Muscle of leg (tissue), 11 donors: ENCODE results near the gene BMAL1. TPM values are rescaled to one million over a fixed set of nuclear protein-coding genes. Genes with fewer than 3 reads are reported as not detected.
"Not testable (repeated sequence)": the region's sequence is repeated elsewhere in the genome, so short reads cannot be mapped to it uniquely, and the experiment has no call there.

Experiments used
- DNase-seq: peaks from one replicate; pipeline ENCODE4 v3.0.0; 2013
- H3K27ac ChIP-seq: one replicate; pipeline ENCODE4 v1.5.1; 2013; ENCODE audit warnings: mild to moderate bottlenecking, low read length, control low read depth
- H3K27me3 ChIP-seq: one replicate; pipeline ENCODE4 v1.6.1; 2013; ENCODE audit warnings: low read length; ENCODE audit not compliant: control insufficient read depth, insufficient read depth
- H3K36me3 ChIP-seq: one replicate; pipeline ENCODE4 v1.6.1; 2013; ENCODE audit warnings: low read length; ENCODE audit not compliant: control insufficient read depth, insufficient read depth
- H3K4me1 ChIP-seq: one replicate; pipeline ENCODE4 v1.6.1; 2013; ENCODE audit warnings: low read length; ENCODE audit not compliant: control insufficient read depth, insufficient read depth
- H3K4me3 ChIP-seq: one replicate; pipeline ENCODE4 v1.5.1; 2013; ENCODE audit warnings: low read length, control low read depth
- H3K9me3 ChIP-seq: replicated peaks from 2 replicates; pipeline ENCODE4 v1.6.1; 2013; ENCODE audit warnings: low read depth, low read length; ENCODE audit not compliant: control insufficient read depth
- WGBS: methylation state at CpG from one replicate; pipeline ENCODE4 v1.1.5; 2013; ENCODE audit warnings: missing lambda C conversion rate; ENCODE audit not compliant: insufficient coverage; 5-methylcytosine and 5-hydroxymethylcytosine counted together
- polyA plus RNA-seq, 8 donors: library from polyadenylated mRNA; unstranded; fragments of 120-200 nt; gene quantifications; one replicate each; pipeline versions ENCODE4 v1.2.1 to v1.2.3, GENCODE V29; 2013; ENCODE audit warnings: inconsistent platforms in 1 of 8, low replicate concordance in 1 of 8; ENCODE audit not compliant: insufficient read length in 8 of 8, insufficient read depth in 1 of 8
- total RNA-seq: library from RNA; stranded (reverse); fragments of 120-200 nt; gene quantifications from one replicate; pipeline ENCODE4 v1.2.4, GENCODE V29; 2013

The BMAL1 gene
- total and polyA plus RNA-seq, 9 donors, result 5.7 to 10.6 (median 6.9) TPM

GRCh38 chr11:13242564-13242963 is 35.0 kb upstream of the BMAL1 start:
- Histone ChIP-seq H3K27me3 (peaks cover 13% of the 10 kb centered on the region), H3K4me1 (no peaks in the 10 kb centered on the region), H3K9me3 (no peaks in the 10 kb centered on the region), H3K27ac (no peak overlapping the region), H3K36me3 (no peaks in the 10 kb centered on the region), H3K4me3 (no peak overlapping the region)
- no peak for DNase-seq
- WGBS, result no CpG with 5 or more reads among the region's 3 CpGs

- no peaks in the 10 kb centered on the region for H3K9me3 ChIP-seq
- WGBS, result no CpG with 5 or more reads among the region's 5 CpGs
- H3K4me3 ChIP-seq, result no peak overlapping the region
- H3K36me3 ChIP-seq, result no peaks in the 10 kb centered on the region
- no peak for DNase-seq
- peaks cover 12% of the 10 kb centered on the region for H3K27me3 ChIP-seq
- H3K4me1 ChIP-seq, result no peaks in the 10 kb centered on the region
- H3K27ac ChIP-seq, result no peak overlapping the region
Observed at GRCh38 chr11:13247606-13248296, 29.8 kb upstream of the BMAL1 start.

GRCh38 chr11:13249177-13249576 is 28.4 kb upstream of the BMAL1 start:
- Histone ChIP-seq H3K27ac (no peak overlapping the region), H3K36me3 (no peaks in the 10 kb centered on the region), H3K9me3 (no peaks in the 10 kb centered on the region), H3K27me3 (peaks cover 5% of the 10 kb centered on the region), H3K4me1 (no peaks in the 10 kb centered on the region), H3K4me3 (no peak overlapping the region)
- no CpG with 5 or more reads among the region's 2 CpGs for WGBS
- no peak for DNase-seq

GRCh38 chr11:13249992-13250391 is 27.6 kb upstream of the BMAL1 start:
- Histone ChIP-seq H3K27ac (no peak overlapping the region), H3K4me1 (no peaks in the 10 kb centered on the region), H3K27me3 (peaks cover 3% of the 10 kb centered on the region), H3K36me3 (no peaks in the 10 kb centered on the region), H3K9me3 (no peaks in the 10 kb centered on the region), H3K4me3 (no peak overlapping the region)
- no peak for DNase-seq
- WGBS, result no CpG with 5 or more reads among the region's 2 CpGs

- Histone ChIP-seq H3K27ac (no peak overlapping the region), H3K4me1 (no peaks in the 10 kb centered on the region), H3K9me3 (no peaks in the 10 kb centered on the region), H3K4me3 (no peak overlapping the region), H3K36me3 (no peaks in the 10 kb centered on the region), H3K27me3 (no peaks in the 10 kb centered on the region)
- DNase-seq, result no peak
- WGBS, result 70% methylated on average over 2 of the region's 2 CpGs
Observed at GRCh38 chr11:13251966-13252365, 25.6 kb upstream of the BMAL1 start.

- DNase-seq, result no peak
- Histone ChIP-seq H3K9me3 (no peaks in the 10 kb centered on the region), H3K4me1 (no peaks in the 10 kb centered on the region), H3K27me3 (no peaks in the 10 kb centered on the region), H3K4me3 (no peak overlapping the region), H3K36me3 (no peaks in the 10 kb centered on the region), H3K27ac (no peak overlapping the region)
- WGBS, result no CpG with 5 or more reads among the region's 4 CpGs
Observed at GRCh38 chr11:13252438-13252837, 25.2 kb upstream of the BMAL1 start.

GRCh38 chr11:13256216-13256615 is 21.4 kb upstream of the BMAL1 start:
- H3K27me3 ChIP-seq, result peaks cover 3% of the 10 kb centered on the region
- no peaks in the 10 kb centered on the region for H3K9me3 ChIP-seq
- no peak overlapping the region for H3K27ac ChIP-seq
- H3K36me3 ChIP-seq, result no peaks in the 10 kb centered on the region
- peaks cover 11% of the 10 kb centered on the region for H3K4me1 ChIP-seq
- no peak overlapping the region for H3K4me3 ChIP-seq
- no peak for DNase-seq
- no CpG with 5 or more reads among the region's 3 CpGs for WGBS

- not testable (repeated sequence) for H3K9me3 ChIP-seq, H3K4me3 ChIP-seq, H3K27ac ChIP-seq, H3K36me3 ChIP-seq, H3K27me3 ChIP-seq, DNase-seq
- WGBS, result 100% methylated on average over 1 of the region's 9 CpGs
- peaks cover 16% of the 10 kb centered on the region for H3K4me1 ChIP-seq
Observed at GRCh38 chr11:13258061-13258460, 19.5 kb upstream of the BMAL1 start.

- WGBS, result no CpG with 5 or more reads among the region's 1 CpG
Observed at GRCh38 chr11:13258855-13259254, 18.7 kb upstream of the BMAL1 start.

GRCh38 chr11:13259374-13259773 is 18.2 kb upstream of the BMAL1 start:
- no peak for DNase-seq
- no peak overlapping the region for H3K27ac ChIP-seq
- peaks cover 8% of the 10 kb centered on the region for H3K27me3 ChIP-seq
- H3K36me3 ChIP-seq, result no peaks in the 10 kb centered on the region
- H3K4me1 ChIP-seq, result peaks cover 16% of the 10 kb centered on the region
- H3K9me3 ChIP-seq, result no peaks in the 10 kb centered on the region
- WGBS, result 83% methylated on average over 4 of the region's 4 CpGs
- H3K4me3 ChIP-seq, result no peak overlapping the region

More at GRCh38 chr11:13258855-13259254, 18.7 kb upstream of the BMAL1 start:
- no peak for DNase-seq
- no peaks in the 10 kb centered on the region for H3K9me3 ChIP-seq
- H3K36me3 ChIP-seq, result no peaks in the 10 kb centered on the region
- peaks cover 6% of the 10 kb centered on the region for H3K27me3 ChIP-seq
- no peak overlapping the region for H3K4me3 ChIP-seq
- peaks cover 16% of the 10 kb centered on the region for H3K4me1 ChIP-seq
- H3K27ac ChIP-seq, result no peak overlapping the region
